HG03439 (cell line): Measurements from ENCODE around the gene SFRP2.

Source experiments
- ATAC-seq: cut with Tn5 transposase; IDR thresholded peaks from one replicate; pipeline ENCODE4 v1.9.1; 2021; ENCODE audit warnings: mild to moderate bottlenecking, moderate library complexity; ENCODE audit not compliant: unreplicated experiment

The SFRP2 gene

DNA sequence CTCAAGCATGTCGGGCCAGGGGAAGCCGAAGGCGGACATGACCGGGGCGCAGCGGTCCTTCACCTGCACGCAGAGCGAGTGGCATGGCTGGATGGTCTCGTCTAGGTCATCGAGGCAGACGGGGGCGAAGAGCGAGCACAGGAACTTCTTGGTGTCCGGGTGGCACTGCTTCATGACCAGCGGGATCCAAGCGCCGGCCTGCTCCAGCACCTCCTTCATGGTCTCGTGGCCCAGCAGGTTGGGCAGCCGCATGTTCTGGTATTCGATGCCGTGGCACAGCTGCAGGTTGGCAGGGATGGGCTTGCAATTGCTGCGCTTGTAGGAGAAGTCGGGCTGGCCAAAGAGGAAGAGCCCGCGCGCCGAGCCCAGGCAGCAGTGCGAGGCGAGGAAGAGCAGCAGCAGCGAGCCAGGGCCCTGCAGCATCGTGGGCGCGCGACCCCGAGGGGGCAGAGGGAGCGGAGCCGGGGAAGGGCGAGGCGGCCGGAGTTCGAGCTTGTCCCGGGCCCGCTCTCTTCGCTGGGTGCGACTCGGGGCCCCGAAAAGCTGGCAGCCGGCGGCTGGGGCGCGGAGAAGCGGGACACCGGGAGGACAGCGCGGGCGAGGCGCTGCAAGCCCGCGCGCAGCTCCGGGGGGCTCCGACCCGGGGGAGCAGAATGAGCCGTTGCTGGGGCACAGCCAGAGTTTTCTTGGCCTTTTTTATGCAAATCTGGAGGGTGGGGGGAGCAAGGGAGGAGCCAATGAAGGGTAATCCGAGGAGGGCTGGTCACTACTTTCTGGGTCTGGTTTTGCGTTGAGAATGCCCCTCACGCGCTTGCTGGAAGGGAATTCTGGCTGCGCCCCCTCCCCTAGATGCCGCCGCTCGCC, at the start of gene SFRP2:
Gene SFRP2 (minus strand): TSS at position 671 of the 864 bp plus-strand sequence. CDS start 248 bp downstream, at position 423.
- no peak for ATAC-seq

GRCh38 chr4:153838564-153838963, 49.7 kb upstream of the SFRP2 start:
- no peak for ATAC-seq

GRCh38 chr4:153834901-153835300, 46.0 kb upstream of the SFRP2 start:
- no peak for ATAC-seq

GRCh38 chr4:153832720-153833287, 43.9 kb upstream of the SFRP2 start:
- no peak for ATAC-seq

- ATAC-seq: no peak
Measured at GRCh38 chr4:153832054-153832453, 43.2 kb upstream of the SFRP2 start.

DNA sequence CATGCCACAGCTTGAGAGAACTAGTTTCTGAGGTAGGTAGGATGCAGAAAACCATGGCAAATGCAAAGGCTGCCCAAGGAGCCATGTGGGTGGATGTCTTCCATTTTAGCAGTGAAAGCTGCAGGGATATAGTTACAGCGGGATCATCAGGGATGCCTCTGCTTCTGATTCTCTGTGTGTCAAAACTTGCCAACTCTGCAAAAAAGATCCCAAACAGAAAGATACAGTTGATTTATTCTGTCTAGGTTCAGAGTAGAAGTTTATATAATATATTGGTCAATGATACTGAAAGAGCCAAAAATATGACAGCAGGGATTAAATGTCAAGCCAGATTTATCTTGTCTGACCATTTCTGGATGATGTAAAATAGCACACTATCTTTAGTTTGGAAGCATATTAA, 42.4 kb upstream of the SFRP2 start:
- no peak for ATAC-seq

DNA sequence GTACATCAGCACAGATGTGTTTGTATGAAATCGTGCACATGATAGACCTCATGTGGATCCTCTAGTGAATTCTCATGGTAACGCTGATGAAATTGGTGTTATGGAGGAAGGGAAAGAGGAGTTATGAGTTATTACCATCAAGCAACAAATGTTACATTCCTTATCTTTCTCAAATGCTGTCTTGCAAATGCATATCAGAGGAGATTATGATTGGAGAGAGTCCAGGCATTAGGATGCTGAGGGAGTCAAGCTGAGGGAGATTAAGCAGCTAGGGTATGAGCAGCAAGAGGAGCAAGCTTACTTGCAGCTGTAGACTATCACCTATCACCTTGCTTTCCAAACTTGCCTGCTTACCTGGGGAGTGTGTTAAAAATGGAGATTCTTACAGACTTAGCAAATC, 36.8 kb upstream of the SFRP2 start:
- no peak for ATAC-seq

GRCh38 chr4:153825126-153825525, 36.2 kb upstream of the SFRP2 start:
- ATAC-seq: no peak

GRCh38 chr4:153824501-153824900, 35.6 kb upstream of the SFRP2 start:
- ATAC-seq: no peak

DNA sequence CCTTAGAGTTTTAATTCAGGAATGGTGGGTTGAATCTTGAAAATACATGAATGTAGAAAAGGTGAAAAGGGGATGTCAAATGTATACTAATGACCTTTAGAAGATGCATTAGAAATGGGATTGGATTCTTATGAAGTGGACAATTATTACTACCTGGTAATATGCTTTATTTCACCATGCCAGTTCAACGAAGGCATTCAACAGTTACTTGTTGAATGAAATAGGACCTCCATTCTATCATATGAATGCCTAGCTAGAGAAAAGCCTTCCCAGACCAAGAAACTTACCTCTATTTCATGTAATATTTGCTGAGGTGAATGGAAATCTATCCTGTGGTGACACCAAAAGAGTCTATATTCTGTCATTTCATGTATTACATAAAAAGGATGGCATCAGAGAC, 34.6 kb upstream of the SFRP2 start:
- no peak for ATAC-seq

DNA sequence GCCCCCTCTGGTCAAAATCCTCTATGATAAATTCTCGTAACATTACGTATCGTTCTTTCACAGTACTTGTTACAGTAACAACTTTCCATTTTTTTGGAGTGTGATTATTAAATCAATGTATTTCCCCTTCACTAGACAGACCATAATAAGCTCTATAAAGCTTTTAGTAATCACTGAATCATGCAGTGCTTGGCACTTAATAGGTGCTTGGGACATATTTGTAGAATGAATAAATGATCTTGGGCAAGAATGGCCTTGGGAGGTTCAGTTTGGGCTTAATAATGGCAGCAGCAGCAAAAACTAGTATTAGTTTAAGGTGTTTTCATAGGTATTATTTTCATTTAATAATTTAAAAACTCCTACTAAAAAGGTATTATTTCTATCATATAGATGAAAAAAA, 33.4 kb upstream of the SFRP2 start:
- ATAC-seq: no peak

DNA sequence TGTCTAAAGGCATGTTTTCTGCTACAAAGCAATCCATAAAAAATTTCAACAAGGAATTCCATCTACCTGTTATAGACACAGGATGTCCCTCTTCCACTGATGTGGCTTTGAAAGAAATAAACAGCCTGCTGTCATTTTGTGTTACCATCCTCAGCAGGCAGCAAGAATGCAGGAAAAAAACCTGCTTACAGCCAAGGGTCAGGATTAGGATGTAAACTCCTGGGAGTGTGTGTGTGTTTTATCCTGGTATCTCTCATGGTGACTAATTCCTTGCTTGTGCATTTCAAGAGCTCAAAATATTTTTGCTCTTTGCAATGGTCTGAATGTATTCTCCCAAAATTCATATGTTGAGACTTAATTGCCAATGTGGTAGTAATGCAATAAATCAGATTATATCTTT, 28.6 kb upstream of the SFRP2 start:
- ATAC-seq: no peak

- ATAC-seq: no peak
Measured at GRCh38 chr4:153816542-153816941, 27.7 kb upstream of the SFRP2 start.

GRCh38 chr4:153814789-153815188, 25.9 kb upstream of the SFRP2 start:
- ATAC-seq: no peak

DNA sequence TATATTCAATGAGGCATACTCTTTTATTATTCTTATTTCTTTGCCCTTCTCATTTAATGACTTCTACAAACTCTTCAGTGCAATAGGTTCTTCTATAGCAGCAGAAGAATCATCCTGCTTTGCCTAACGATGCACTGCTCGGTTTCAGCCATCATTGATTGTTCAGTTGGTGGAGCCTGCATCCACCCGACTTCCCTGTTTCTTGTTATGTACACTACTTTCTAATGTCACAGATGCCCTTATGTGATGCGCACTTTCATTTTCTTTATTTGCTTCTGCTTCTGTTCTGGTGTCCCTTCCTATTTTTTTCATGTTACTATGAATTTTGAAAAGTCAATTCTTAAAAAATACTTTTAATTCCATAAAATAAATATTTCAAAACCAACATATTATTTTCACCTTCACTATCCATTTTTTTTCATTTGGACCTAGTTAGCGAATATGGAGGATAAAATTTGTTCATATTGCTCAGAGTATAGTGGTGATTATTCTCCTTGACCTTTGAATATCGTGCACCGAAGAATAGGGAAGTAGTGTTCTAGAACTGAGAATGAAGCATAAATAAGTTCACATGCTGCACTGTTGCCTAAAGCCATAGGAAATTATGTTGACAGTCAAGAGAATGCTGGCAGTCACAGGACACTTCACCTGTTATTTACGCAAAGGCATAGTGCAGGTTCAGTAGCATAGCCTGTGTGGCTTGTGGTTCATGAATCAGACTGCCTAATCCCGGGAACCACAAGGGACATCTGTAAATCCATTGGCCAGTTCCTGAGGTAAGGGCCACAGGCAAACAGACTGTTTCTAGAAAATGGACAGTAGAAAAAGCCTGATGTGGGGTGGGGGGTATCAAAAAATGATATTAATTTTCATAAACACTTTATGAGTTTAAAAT, 21.3 kb upstream of the SFRP2 start:
- peak; percentile 57 for ATAC-seq

- ATAC-seq: peak; percentile 44
Measured at GRCh38 chr4:153809307-153809706, 20.4 kb upstream of the SFRP2 start.

GRCh38 chr4:153808175-153808574, 19.3 kb upstream of the SFRP2 start:
- ATAC-seq: no peak

GRCh38 chr4:153806073-153806472, 17.2 kb upstream of the SFRP2 start:
- ATAC-seq: no peak

- no peak for ATAC-seq
Measured at GRCh38 chr4:153804722-153805121, 15.8 kb upstream of the SFRP2 start.

DNA sequence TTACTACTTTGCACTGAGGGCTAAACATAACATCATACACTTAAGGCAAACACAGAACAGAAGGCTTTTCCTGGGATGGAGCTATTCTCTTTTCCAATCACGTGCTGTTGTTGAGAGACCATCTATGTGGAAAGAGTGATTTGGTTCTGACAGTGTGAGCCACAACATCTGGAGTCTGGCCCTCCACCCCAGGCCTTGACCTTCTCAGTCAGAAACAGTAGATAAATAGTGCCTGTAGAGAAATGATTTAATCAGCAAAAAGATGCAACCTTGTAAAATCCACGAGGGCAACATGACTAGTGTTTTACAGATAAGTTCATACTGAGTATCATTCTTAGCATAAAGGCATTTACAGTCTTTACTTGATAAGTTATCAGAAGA, 10.8 kb upstream of the SFRP2 start:
- ATAC-seq: no peak

DNA sequence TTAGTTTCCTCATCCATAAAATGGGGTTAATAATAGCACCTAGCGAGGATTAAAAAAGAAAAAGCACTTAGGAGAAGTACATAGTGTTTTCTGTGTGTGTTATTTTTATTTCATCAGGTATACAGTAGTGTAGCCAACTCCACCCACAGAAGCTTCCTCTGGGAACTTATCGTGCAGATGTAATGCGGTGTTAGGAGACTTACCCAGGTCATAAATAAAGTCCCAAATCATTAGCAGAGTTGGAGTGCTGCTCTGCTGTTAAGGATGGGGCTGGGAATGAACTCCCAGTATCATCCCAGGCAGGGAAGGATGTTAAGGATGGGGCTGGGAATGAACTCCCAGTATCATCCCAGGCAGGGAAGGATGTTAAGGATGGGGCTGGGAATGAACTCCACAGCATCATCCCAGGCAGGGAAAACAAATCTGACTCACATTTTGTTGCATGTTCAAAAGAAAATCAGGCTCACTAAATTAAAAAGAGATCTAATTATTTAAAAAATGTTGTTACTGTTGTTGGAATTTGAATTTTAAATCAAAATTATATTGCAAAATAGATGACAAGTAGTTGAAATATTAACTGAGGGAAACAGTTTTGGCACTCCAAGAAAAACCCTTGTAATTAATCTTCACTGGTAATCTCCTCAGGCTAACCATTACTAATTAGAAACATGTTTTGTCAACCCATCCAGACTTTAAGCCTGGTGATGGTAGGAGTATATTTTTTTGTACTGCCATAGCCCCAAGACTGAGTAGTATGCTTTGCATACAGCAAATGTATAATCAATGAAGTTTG, 10.2 kb upstream of the SFRP2 start:
- ATAC-seq: no peak
